ENCODE results near the gene SIMC1.

- TF ChIP-seq, protein P1, sequence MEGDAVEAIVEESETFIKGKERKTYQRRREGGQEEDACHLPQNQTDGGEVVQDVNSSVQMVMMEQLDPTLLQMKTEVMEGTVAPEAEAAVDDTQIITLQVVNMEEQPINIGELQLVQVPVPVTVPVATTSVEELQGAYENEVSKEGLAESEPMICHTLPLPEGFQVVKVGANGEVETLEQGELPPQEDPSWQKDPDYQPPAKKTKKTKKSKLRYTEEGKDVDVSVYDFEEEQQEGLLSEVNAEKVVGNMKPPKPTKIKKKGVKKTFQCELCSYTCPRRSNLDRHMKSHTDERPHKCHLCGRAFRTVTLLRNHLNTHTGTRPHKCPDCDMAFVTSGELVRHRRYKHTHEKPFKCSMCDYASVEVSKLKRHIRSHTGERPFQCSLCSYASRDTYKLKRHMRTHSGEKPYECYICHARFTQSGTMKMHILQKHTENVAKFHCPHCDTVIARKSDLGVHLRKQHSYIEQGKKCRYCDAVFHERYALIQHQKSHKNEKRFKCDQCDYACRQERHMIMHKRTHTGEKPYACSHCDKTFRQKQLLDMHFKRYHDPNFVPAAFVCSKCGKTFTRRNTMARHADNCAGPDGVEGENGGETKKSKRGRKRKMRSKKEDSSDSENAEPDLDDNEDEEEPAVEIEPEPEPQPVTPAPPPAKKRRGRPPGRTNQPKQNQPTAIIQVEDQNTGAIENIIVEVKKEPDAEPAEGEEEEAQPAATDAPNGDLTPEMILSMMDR (IDR thresholded peaks at IDR 0.05): no peak
- TF ChIP-seq POLR2A (IDR thresholded peaks at IDR 0.05): no peak
- TF ChIP-seq POLR2AphosphoS5 (IDR thresholded peaks at IDR 0.05; ENCODE audit: insufficient read depth in 1 of 2, low read depth in 1 of 2): no peak
Observed at GRCh38 chr5:176319827-176320554, 81.8 kb downstream of the SIMC1 start.

Data from vagina (tissue), 2 donors.